B cell (primary cell): ENCODE results near the gene SH3RF3. TPM values are rescaled to one million over a fixed set of nuclear protein-coding genes. Genes with fewer than 3 reads are reported as not detected.

Source experiments
- ATAC-seq: fragments of 200-7000 bp; cut with Tn5 transposase; one replicate; pipeline ENCODE4 v1.10.0; 2021; ENCODE audit warnings: low read depth, mild to moderate bottlenecking, moderate number of reproducible peaks, moderate library complexity
- CTCF ChIA-PET: fragments of 350-600 bp; sonication (Branson Sonifier 250); formaldehyde crosslinking; loops from one replicate; lab custom pipeline; 2021; ENCODE audit warnings: antibody characterized with exemption, inconsistent platforms; lab: Charles Lee
- POLR2A ChIA-PET: fragments of 350-600 bp; sonication (Branson Sonifier 250); formaldehyde crosslinking; loops from one replicate; lab custom pipeline; 2021; ENCODE audit warnings: antibody characterized with exemption; lab: Charles Lee
- DNase-seq: peaks from one replicate; pipeline ENCODE4 v3.0.0; 2013
- H2AFZ ChIP-seq: 2 replicates; pipeline ENCODE4 v1.6.1; 2012; ENCODE audit warnings: mild to moderate bottlenecking, low read depth, low read length; ENCODE audit not compliant: insufficient read depth, poor library complexity, severe bottlenecking
- H3K27ac ChIP-seq, 2 donors: 1 replicate in 1 of 2; 2 replicates in 1 of 2; pipeline ENCODE4 v1.5.1; 2012 to 2013; ENCODE audit warnings: low read length in 2 of 2, mild to moderate bottlenecking in 2 of 2, moderate library complexity in 1 of 2
- H3K27me3 ChIP-seq, 4 experiments: fragments of 200-600 bp in 1 of 4; sonication (generic) in 1 of 4; replicated peaks in 1 of 4; 1 replicate in 2 of 4; 2 replicates in 2 of 4; pipeline versions ENCODE4 v1.6.1 to v1.7.0; 2013 to 2016; ENCODE audit warnings: low read length in 3 of 4, mild to moderate bottlenecking in 2 of 4, mixed read lengths in 1 of 4, moderate library complexity in 1 of 4; ENCODE audit not compliant: insufficient read depth in 4 of 4, control insufficient read depth in 3 of 4; ENCODE audit errors: control extremely low read depth in 1 of 4
- H3K36me3 ChIP-seq, 2 experiments: replicated peaks in 1 of 2; 1 replicate in 1 of 2; 2 replicates in 1 of 2; pipeline versions ENCODE4 v1.6.1 to v1.7.1; 2013; ENCODE audit warnings: low read length in 1 of 2; ENCODE audit not compliant: insufficient read depth in 2 of 2, control insufficient read depth in 1 of 2; ENCODE audit errors: control extremely low read depth in 1 of 2, extremely low read depth in 1 of 2
- H3K4me1 ChIP-seq, 2 donors: fragments of 200-600 bp in 1 of 2; sonication (generic) in 1 of 2; 1 replicate in 1 of 2; 2 replicates in 1 of 2; pipeline versions ENCODE4 v1.5.1 to v1.6.1; 2013 to 2017; ENCODE audit warnings: low read length in 2 of 2; ENCODE audit not compliant: control insufficient read depth in 2 of 2, insufficient read depth in 2 of 2
- H3K4me2 ChIP-seq: replicated peaks from 2 replicates; pipeline ENCODE3; 2012; ENCODE audit warnings: mild to moderate bottlenecking, low read depth, low read length; ENCODE audit not compliant: poor library complexity, severe bottlenecking
- H3K4me3 ChIP-seq, 5 experiments: fragments of 200-600 bp in 1 of 5; sonication (generic) in 1 of 5; 1 replicate in 3 of 5; 2 replicates in 2 of 5; pipeline versions ENCODE4 v1.5.1 to v1.7.0; 2011 to 2016; ENCODE audit warnings: low read length in 4 of 5, mild to moderate bottlenecking in 4 of 5, low read depth in 2 of 5, control low read depth in 1 of 5, moderate library complexity in 1 of 5; ENCODE audit not compliant: insufficient read depth in 1 of 5; ENCODE audit errors: control extremely low read depth in 1 of 5, extremely low read depth in 1 of 5
- H3K79me2 ChIP-seq: fragments of 200-600 bp; sonication (generic); one replicate; pipeline ENCODE4 v1.6.0; 2016; ENCODE audit warnings: low read length; ENCODE audit not compliant: control insufficient read depth, insufficient read depth
- H3K9ac ChIP-seq: fragments of 200-600 bp; sonication (generic); 2 replicates; pipeline ENCODE4 v1.6.1; 2017; ENCODE audit warnings: mild to moderate bottlenecking, low read length, moderate library complexity
- H3K9me3 ChIP-seq, 3 donors: one replicate each; pipeline versions ENCODE4 v1.6.1 to v1.7.1; 2013; ENCODE audit warnings: low read length in 2 of 3; ENCODE audit not compliant: control insufficient read depth in 2 of 3, insufficient read depth in 1 of 3; ENCODE audit errors: control extremely low read depth in 1 of 3
- H4K20me1 ChIP-seq: 2 replicates; pipeline ENCODE4 v1.6.0; 2012; ENCODE audit warnings: mild to moderate bottlenecking, low read length; ENCODE audit not compliant: insufficient read depth, control insufficient read depth, poor library complexity, severe bottlenecking
- H3K27ac Mint-ChIP-seq: one replicate; pipeline ENCODE4 v1.8.0; 2021; ENCODE audit warnings: mixed read lengths
- H3K27me3 Mint-ChIP-seq: one replicate; pipeline ENCODE4 v1.8.0; 2021; ENCODE audit warnings: mixed read lengths
- H3K4me1 Mint-ChIP-seq: one replicate; pipeline ENCODE4 v1.8.0; 2021; ENCODE audit warnings: mixed read lengths
- H3K4me3 Mint-ChIP-seq: one replicate; pipeline ENCODE4 v1.8.0; 2021; ENCODE audit warnings: mixed read lengths
- H3K9me3 Mint-ChIP-seq: one replicate; pipeline ENCODE4 v1.8.0; 2022; ENCODE audit warnings: mixed read lengths; ENCODE audit not compliant: insufficient read depth
- CTCF ChIP-seq: fragments of 200-600 bp; IDR thresholded peaks from one replicate; pipeline ENCODE4 v1.8.0; 2022; ENCODE audit warnings: antibody characterized with exemption, mild to moderate bottlenecking
- EZH2 ChIP-seq: IDR thresholded peaks from 2 replicates; pipeline ENCODE4 v1.6.1; 2012; ENCODE audit warnings: borderline replicate concordance, low read depth, mild to moderate bottlenecking, moderate library complexity, low read length; ENCODE audit not compliant: insufficient read depth, poor library complexity, severe bottlenecking
- WGBS: methylation state at CpG from one replicate; pipeline ENCODE4 v1.1.5; 2013; ENCODE audit warnings: missing lambda C conversion rate; ENCODE audit not compliant: insufficient coverage; 5-methylcytosine and 5-hydroxymethylcytosine counted together
- intact Hi-C: fragments of 100-400 bp; cut with micrococcal nuclease; formaldehyde crosslinking; loops from one replicate; pipeline ENCODE4 v1.10.0; 2022
- polyA plus RNA-seq: library from polyadenylated mRNA; depleted of rRNA; stranded (reverse); fragments of >200 nt; gene quantifications from 2 replicates; pipeline ENCODE4 v1.2.3, GENCODE V29; 2012
- total RNA-seq, 2 donors: library from RNA; stranded (reverse); fragments of 120-200 nt in 1 of 2; gene quantifications; 1 replicate in 1 of 2; 2 replicates in 1 of 2; pipeline versions ENCODE4 v1.2.3 to v1.2.4, GENCODE V29; 2013 to 2022

SH3RF3 gene
- total and polyA plus RNA-seq, 2 donors (not counting 1 experiment from before 2014, with no cell fraction given): 0.07 to 1.2 TPM

DNA sequence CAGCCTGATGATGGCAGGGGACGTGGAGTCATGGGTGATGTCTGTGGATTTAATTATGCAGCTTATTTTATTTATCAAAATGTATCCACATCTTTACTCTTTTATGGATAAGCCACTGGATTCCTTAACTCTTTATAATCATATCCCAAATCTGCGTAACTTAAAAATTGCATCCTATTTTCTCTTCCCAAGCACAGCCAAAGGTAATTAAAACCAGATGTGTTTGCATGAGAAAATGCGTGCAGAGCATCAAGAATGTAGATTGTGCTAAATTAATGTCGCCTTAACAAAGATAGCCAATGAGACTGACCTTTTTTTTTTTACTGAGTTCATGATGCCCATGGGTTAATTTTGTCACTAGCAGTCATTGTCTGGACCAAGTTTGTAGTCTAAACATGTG, 10.0 kb downstream of the SH3RF3 start:
- H2AFZ ChIP-seq: no peak overlapping the region
- POLR2A ChIA-PET: no interaction called here
- peaks cover 23% of the 10 kb centered on the region for H3K4me1 Mint-ChIP-seq

More for the DNA sequence above, 10.0 kb downstream of the SH3RF3 start:
- Mint-ChIP-seq H3K27me3 (peaks cover 15% of the 10 kb centered on the region), H3K9me3 (no peaks in the 10 kb centered on the region), H3K4me3 (no peak overlapping the region), H3K27ac (no peak overlapping the region)
- no peaks in the 10 kb centered on the region for H3K9me3 ChIP-seq
- H3K9ac ChIP-seq: no peak overlapping the region
- DNase-seq (no peak), ATAC-seq (no peak)
- no CpG with 5 or more reads among the region's 4 CpGs for WGBS
- no peaks in the 10 kb centered on the region for H4K20me1 ChIP-seq
- H3K4me2 ChIP-seq: no peak overlapping the region
- H3K36me3 ChIP-seq: no peaks in the 10 kb centered on the region
- intact Hi-C loops: loop anchor here (10.0 kb wide), 1 partner anchor 116 kb away; no protein-coding TSS in a partner anchor
- no peak overlapping the region for H3K4me3 ChIP-seq
- TF ChIP-seq CTCF (no peak), EZH2 (no peak)
- H3K27ac ChIP-seq: no peak overlapping the region
- no peaks in the 10 kb centered on the region for H3K79me2 ChIP-seq
- peaks cover 0 to 9% (median 0%) of the 10 kb centered on the region in 4 experiments for H3K27me3 ChIP-seq
- peaks cover 0 to 12% of the 10 kb centered on the region in 2 donors for H3K4me1 ChIP-seq
- CTCF ChIA-PET: no interaction called here
